Right atrium auricular region (tissue), 2 donors: ENCODE results near the gene CPS1. TPM values are rescaled to one million over a fixed set of nuclear protein-coding genes. Genes with fewer than 3 reads are reported as not detected.

ENCODE experiments used
- DNase-seq: peaks from one replicate; pipeline ENCODE4 v3.0.0-alpha.2; 2019; ENCODE audit warnings: low spot score
- H3K27ac ChIP-seq, 2 donors: fragments of 200-600 bp; sonication (generic); 1 replicate in 1 of 2; 2 replicates in 1 of 2; pipeline ENCODE4 v1.5.1; 2016 to 2019
- H3K27me3 ChIP-seq, 2 donors: fragments of 200-600 bp; sonication (generic); one replicate each; pipeline versions ENCODE4 v1.5.1 to v1.6.0; 2017 to 2019
- H3K36me3 ChIP-seq: fragments of 200-600 bp; sonication (generic); one replicate; pipeline ENCODE4 v1.5.1; 2016
- H3K4me1 ChIP-seq, 2 donors: fragments of 200-600 bp; sonication (generic); one replicate each; pipeline versions ENCODE4 v1.5.1 to v1.6.0; 2017 to 2019
- H3K4me3 ChIP-seq, 2 donors: fragments of 200-600 bp; sonication (generic); 1 replicate in 1 of 2; 2 replicates in 1 of 2; pipeline ENCODE4 v1.5.1; 2017 to 2019; ENCODE audit warnings: mild to moderate bottlenecking in 1 of 2, moderate library complexity in 1 of 2
- H3K9me3 ChIP-seq, 2 donors: fragments of 200-600 bp; sonication (generic); one replicate each; pipeline ENCODE4 v1.5.1; 2019
- CTCF ChIP-seq, 2 donors: fragments of 200-600 bp; sonication (generic); IDR thresholded peaks; one replicate each; pipeline ENCODE4 v1.5.1; 2019; ENCODE audit warnings: antibody characterized with exemption in 2 of 2
- total RNA-seq, 2 donors: library from RNA; depleted of rRNA; stranded (reverse); fragments of >200 nt; gene quantifications; one replicate each; pipeline ENCODE4 v1.1.0, GENCODE V29; 2016

Gene CPS1
- total RNA-seq, 2 donors from 2014 or later = 1.9 to 2.2 TPM

DNA sequence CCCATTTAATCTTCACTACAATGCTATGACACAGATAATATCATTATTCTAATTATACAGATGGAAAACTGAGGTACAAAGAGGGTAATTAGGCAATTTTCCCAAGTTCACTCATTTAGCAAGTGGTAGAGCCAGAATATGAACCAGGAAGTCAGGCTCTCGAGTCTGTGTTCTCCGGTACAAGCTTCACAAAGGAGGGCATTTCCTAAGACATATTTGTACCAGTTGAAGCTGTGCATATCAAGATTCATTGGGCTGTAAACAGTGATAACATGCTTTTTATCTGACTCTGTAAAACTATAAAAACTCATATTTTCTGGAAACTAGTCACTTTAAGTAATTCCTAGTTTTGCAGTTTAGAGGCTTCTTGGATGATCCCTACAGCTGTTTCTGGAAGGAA lies 23.0 kb upstream of the CPS1 start:
- no peak for DNase-seq
- no peaks in the 10 kb centered on the region for H3K4me1 ChIP-seq
- H3K4me3 ChIP-seq = no peak overlapping the region
- H3K27me3 ChIP-seq = no peaks in the 10 kb centered on the region
- H3K27ac ChIP-seq = no peak overlapping the region
- no peaks in the 10 kb centered on the region for H3K9me3 ChIP-seq
- no peak for TF ChIP-seq CTCF (IDR thresholded peaks at IDR 0.05)
- H3K36me3 ChIP-seq = no peaks in the 10 kb centered on the region

DNA sequence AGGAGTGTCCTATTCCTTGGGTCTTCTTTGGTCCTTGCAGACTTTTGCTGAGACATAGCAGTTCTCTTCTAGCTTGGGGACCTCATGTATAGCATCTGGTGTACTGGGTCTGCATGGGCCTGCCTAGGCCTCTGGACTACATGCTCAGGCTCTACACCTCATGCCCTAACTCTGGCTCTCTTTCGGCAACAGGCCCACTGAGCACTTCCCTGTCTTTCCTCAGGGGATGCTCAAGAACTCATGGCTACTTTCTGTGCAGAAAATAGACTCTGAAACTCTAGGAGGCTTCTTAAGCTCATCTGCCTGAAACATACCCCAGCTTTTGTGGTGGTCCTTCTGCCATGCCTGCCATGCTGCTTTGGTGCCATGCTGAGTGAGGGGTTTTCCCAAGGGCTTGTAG lies 21.5 kb upstream of the CPS1 start:
- Histone ChIP-seq H3K36me3 (no peaks in the 10 kb centered on the region), H3K4me3 (no peak overlapping the region), H3K27ac (no peak overlapping the region), H3K4me1 (no peaks in the 10 kb centered on the region), H3K27me3 (no peaks in the 10 kb centered on the region), H3K9me3 (no peaks in the 10 kb centered on the region)
- no peak for DNase-seq
- no peak for TF ChIP-seq CTCF (IDR thresholded peaks at IDR 0.05)

GRCh38 chr2:210536973-210537650 lies 19.3 kb upstream of the CPS1 start:
- DNase-seq = no peak
- no peak for TF ChIP-seq CTCF (IDR thresholded peaks at IDR 0.05)
- no peak overlapping the region for H3K4me3 ChIP-seq
- no peaks in the 10 kb centered on the region for H3K4me1 ChIP-seq
- no peak overlapping the region for H3K27ac ChIP-seq
- H3K27me3 ChIP-seq = no peaks in the 10 kb centered on the region
- no peaks in the 10 kb centered on the region for H3K9me3 ChIP-seq
- no peaks in the 10 kb centered on the region for H3K36me3 ChIP-seq

DNA sequence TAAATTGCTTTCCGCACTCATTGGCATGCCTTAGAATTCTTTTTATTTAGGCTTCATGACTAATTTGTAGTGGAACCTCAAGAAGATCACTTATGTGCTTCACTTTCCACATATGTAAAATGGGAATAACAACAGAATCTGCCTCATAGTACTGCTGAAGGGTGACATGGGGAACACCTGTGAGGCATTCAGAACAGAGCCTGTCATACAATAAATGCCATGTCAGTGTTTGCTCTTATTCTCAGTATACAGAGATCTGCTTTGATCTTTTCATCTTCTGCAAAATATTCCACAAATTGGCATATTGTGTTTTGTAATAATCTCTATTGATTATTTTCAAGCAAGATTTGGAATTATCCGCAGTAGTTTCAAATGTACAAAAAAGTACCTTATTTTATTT lies 17.4 kb upstream of the CPS1 start:
- Histone ChIP-seq H3K4me1 (no peaks in the 10 kb centered on the region), H3K9me3 (no peaks in the 10 kb centered on the region), H3K27me3 (no peaks in the 10 kb centered on the region), H3K27ac (no peak overlapping the region), H3K36me3 (no peaks in the 10 kb centered on the region), H3K4me3 (no peak overlapping the region)
- no peak for DNase-seq
- TF ChIP-seq CTCF (IDR thresholded peaks at IDR 0.05) = no peak

DNA sequence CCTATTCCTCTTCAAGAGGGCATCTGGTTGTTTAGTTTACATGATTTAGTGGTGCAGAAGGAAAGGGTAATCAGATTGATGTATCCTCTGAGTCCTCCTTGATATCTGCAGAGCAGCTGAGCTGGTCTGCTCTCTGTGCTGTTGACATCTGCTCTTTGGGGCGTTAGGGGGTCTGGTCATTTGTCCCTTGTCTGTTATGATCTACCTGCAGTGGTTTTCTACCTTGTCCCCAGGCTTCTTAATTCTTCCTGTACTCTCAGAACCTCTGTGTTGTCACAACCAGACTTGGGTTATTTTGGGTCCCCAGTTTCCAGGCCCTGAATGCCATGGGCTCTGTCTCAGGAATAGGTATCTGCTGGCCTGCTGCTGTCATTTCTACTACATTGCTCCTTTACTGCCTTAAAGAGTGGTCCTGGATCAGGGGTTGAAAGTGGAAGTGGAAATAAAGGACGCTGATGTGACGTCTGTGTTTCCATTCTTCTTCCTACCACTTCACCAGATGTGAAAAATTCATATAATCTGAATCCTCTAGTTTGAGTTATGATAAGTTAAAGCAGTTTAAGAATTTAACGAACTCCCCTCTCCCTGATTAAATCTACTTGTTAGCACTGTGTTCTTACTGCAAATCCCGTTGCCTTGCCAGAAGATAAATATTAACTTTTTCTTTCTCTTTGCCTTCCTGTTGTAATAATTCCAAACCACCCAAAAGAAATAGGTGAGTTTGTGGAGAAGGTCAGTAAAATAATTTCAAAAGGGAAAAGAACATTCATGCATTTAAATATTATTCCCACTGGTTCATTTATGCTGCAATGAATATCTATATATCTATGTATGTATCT lies 16.6 kb upstream of the CPS1 start:
- Histone ChIP-seq H3K36me3 (no peaks in the 10 kb centered on the region), H3K27me3 (no peaks in the 10 kb centered on the region), H3K27ac (no peak overlapping the region), H3K4me1 (no peaks in the 10 kb centered on the region), H3K4me3 (no peak overlapping the region), H3K9me3 (no peaks in the 10 kb centered on the region)
- no peak for DNase-seq
- no peak for TF ChIP-seq CTCF (IDR thresholded peaks at IDR 0.05)
